Right hindlimb (tissue), 1 donor: ENCODE measurements around the gene VGF.
"Not testable (repeated sequence)": the region's sequence is repeated elsewhere in the genome, so short reads cannot be mapped to it uniquely, and the experiment has no call there.

ENCODE experiments used
- DNase-seq: peaks from one replicate; pipeline ENCODE4 v3.0.0-alpha.2; 2018

The VGF gene

GRCh38 chr7:101165075-101165957 is at the start of gene VGF:
Gene VGF, minus strand, starts transcription at chr7:101165569. Its CDS starts 726 bp downstream, at chr7:101164843.
- peak; percentile 91 for DNase-seq

- DNase-seq, result no peak
These were observed 46.6 kb upstream of the VGF start for GRCh38 chr7:101212014-101212413.

GRCh38 chr7:101211501-101211900 is 46.1 kb upstream of the VGF start:
- no peak for DNase-seq

GRCh38 chr7:101210143-101210542 is 44.8 kb upstream of the VGF start:
- DNase-seq, result no peak

GRCh38 chr7:101208794-101209193 is 43.4 kb upstream of the VGF start:
- no peak for DNase-seq

GRCh38 chr7:101207459-101207858 is 42.1 kb upstream of the VGF start:
- DNase-seq, result no peak

- DNase-seq, result no peak
These were observed 41.3 kb upstream of the VGF start for GRCh38 chr7:101206665-101207042.

- DNase-seq, result no peak
These were observed 40.7 kb upstream of the VGF start for GRCh38 chr7:101205901-101206664.

- not testable (repeated sequence) for DNase-seq
These were observed 38.7 kb upstream of the VGF start for GRCh38 chr7:101203740-101204738.

GRCh38 chr7:101202603-101202918 is 37.2 kb upstream of the VGF start:
- no peak for DNase-seq

- no peak for DNase-seq
These were observed 36.6 kb upstream of the VGF start for GRCh38 chr7:101201695-101202602.

GRCh38 chr7:101200862-101201599 is 35.7 kb upstream of the VGF start, which contains the start of gene MOGAT3:
Gene MOGAT3, minus strand, starts transcription at chr7:101201036. Its CDS starts 182 bp downstream, at chr7:101200854.
- no peak for DNase-seq

- DNase-seq, result no peak
These were observed 35.1 kb upstream of the VGF start for GRCh38 chr7:101200504-101200861.

- DNase-seq, result not testable (repeated sequence)
These were observed 34.2 kb upstream of the VGF start for GRCh38 chr7:101199522-101199921.

GRCh38 chr7:101198476-101198875 is 33.1 kb upstream of the VGF start:
- no peak for DNase-seq

GRCh38 chr7:101197991-101198390 is 32.6 kb upstream of the VGF start:
- DNase-seq, result no peak

- DNase-seq, result no peak
These were observed 30.5 kb upstream of the VGF start for GRCh38 chr7:101195884-101196283.

GRCh38 chr7:101189109-101189508 is 23.7 kb upstream of the VGF start:
- DNase-seq, result no peak

- DNase-seq, result no peak
These were observed 21.6 kb upstream of the VGF start for GRCh38 chr7:101186844-101187428.

GRCh38 chr7:101186194-101186593 is 20.8 kb upstream of the VGF start:
- DNase-seq, result no peak
